ENCODE data around the gene HSPA8.

- TF ChIP-seq POLR2A (IDR thresholded peaks at IDR 0.05) = no peak
- TF ChIP-seq CTCF (IDR thresholded peaks at IDR 0.05) = no peak
Observed at GRCh38 chr11:123091506-123091905, 29.6 kb upstream of the HSPA8 start.
